Measurements from ENCODE around the gene GTF2A2. TPM values are rescaled to one million over a fixed set of nuclear protein-coding genes. Genes with fewer than 3 reads are reported as not detected.

Gene GTF2A2
- polyA plus RNA-seq, 3 donors: 126 to 166 (median 133) TPM

DNA sequence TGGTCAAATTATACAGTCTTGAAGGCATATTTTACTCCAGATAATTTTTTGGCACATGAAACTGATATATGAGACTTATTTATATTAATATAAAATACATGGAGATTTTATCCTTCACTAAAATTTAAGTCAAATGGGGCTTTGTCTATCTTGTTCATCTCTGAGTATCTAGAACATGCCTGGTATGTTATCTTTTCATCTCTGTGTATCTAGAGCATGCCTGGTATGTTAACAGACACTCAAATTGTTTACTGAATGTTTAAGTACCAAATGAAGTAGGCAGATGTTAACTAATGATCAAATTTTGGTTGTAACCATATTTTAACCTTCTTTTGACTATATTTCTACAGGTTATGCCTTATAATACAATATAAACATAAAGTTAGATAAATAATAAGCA lies 7.7 kb downstream of the GTF2A2 start:
- Histone ChIP-seq H3K4me1 (ENCODE audit: control insufficient read depth in 1 of 2, insufficient read depth in 2 of 2, low read length in 2 of 2) (no peaks in the 10 kb centered on the region), H4K20me1 (ENCODE audit: insufficient read depth, low read length) (peaks cover 36% of the 10 kb centered on the region), H3K27ac (ENCODE audit: low read depth in 1 of 2, low read length in 2 of 2) (no peak overlapping the region), H2AFZ (ENCODE audit: insufficient read depth, low read depth, low read length, poor library complexity, severe bottlenecking) (no peak overlapping the region), H3K9me3 (replicated peaks in 1 of 2; ENCODE audit: control insufficient read depth in 1 of 2, insufficient read depth in 1 of 2, low read length in 2 of 2) (no peaks in the 10 kb centered on the region), H3K4me3 (replicated peaks in 1 of 3; ENCODE audit: low read depth in 2 of 3, low read length in 3 of 3) (no peak overlapping the region), H3K79me2 (ENCODE audit: insufficient read depth, low read length) (peaks cover 40% of the 10 kb centered on the region), H3K9ac (ENCODE audit: insufficient read depth, low read length, poor library complexity, severe bottlenecking) (no peak overlapping the region), H3K4me2 (replicated peaks; ENCODE audit: extremely low read depth, low read length, poor library complexity, severe bottlenecking) (no peak overlapping the region), H3K27me3 (ENCODE audit: control insufficient read depth in 2 of 2, insufficient read depth in 2 of 2, low read length in 2 of 2) (no peaks in the 10 kb centered on the region), H3K36me3 (replicated peaks in 1 of 2; ENCODE audit: control insufficient read depth in 1 of 2, insufficient read depth in 2 of 2, low read length in 2 of 2) (peaks cover 65 to 94% of the 10 kb centered on the region in 2 donors)
- peaks cover 0 to 6% (median 3%) of the 10 kb centered on the region in 7 donors for H3K9me3 Mint-ChIP-seq
- no peak overlapping the region for H3K27ac Mint-ChIP-seq
- peaks cover 35 to 54% of the 10 kb centered on the region in 2 donors for H3K36me3 Mint-ChIP-seq
- intact Hi-C loops (cut with micrococcal nuclease): no loop called here
- no peak for DNase-seq
- H3K4me3 Mint-ChIP-seq: no peak overlapping the region
- no peaks in the 10 kb centered on the region for H3K4me1 Mint-ChIP-seq
- H3K27me3 Mint-ChIP-seq (ENCODE audit: low read depth in 3 of 3): no peaks in the 10 kb centered on the region
- no peak for TF ChIP-seq CTCF (IDR thresholded peaks at IDR 0.05)

DNA sequence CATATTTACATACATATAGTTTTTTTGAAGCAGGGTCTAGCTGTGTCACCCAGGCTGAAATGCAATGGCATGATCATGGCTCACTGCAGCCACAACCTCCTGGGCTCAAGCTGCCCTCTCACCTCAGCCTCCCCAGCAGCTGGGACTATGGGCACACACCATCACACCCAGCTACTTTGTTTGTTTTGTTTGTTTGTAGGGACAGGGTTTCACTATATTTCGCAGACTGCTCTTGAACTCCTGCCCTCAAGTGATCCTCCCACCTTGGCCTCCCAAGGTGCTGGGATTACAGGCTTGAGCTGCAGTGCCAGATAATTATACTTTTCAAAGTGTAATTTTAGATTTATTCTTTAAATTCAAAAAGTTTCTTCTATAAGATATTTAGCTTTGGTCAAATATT lies 10.2 kb downstream of the GTF2A2 start:
- no peak for DNase-seq
- Mint-ChIP-seq H3K9me3 (no peaks in the 10 kb centered on the region), H3K4me1 (no peaks in the 10 kb centered on the region), H3K27ac (peak overlapping the region in 1 of 7 donors; percentile 58), H3K36me3 (peaks cover 40 to 69% of the 10 kb centered on the region in 2 donors), H3K27me3 (ENCODE audit: low read depth in 3 of 3) (no peaks in the 10 kb centered on the region), H3K4me3 (no peak overlapping the region)
- no peak for TF ChIP-seq CTCF (IDR thresholded peaks at IDR 0.05)
- H3K4me1 ChIP-seq (ENCODE audit: control insufficient read depth in 1 of 2, insufficient read depth in 2 of 2, low read length in 2 of 2): no peaks in the 10 kb centered on the region
- H3K36me3 ChIP-seq (replicated peaks in 1 of 2; ENCODE audit: control insufficient read depth in 1 of 2, insufficient read depth in 2 of 2, low read length in 2 of 2): peaks cover 67 to 90% of the 10 kb centered on the region in 2 donors
- H3K79me2 ChIP-seq (ENCODE audit: insufficient read depth, low read length): peaks cover 19% of the 10 kb centered on the region
- no peak overlapping the region for H3K27ac ChIP-seq (ENCODE audit: low read depth in 1 of 2, low read length in 2 of 2)
- no peaks in the 10 kb centered on the region for H3K9me3 ChIP-seq (replicated peaks in 1 of 2; ENCODE audit: control insufficient read depth in 1 of 2, insufficient read depth in 1 of 2, low read length in 2 of 2)
- no peak overlapping the region for H3K4me3 ChIP-seq (replicated peaks in 1 of 3; ENCODE audit: low read depth in 2 of 3, low read length in 3 of 3)
- peaks cover 13% of the 10 kb centered on the region for H4K20me1 ChIP-seq (ENCODE audit: insufficient read depth, low read length)
- no peaks in the 10 kb centered on the region for H3K27me3 ChIP-seq (ENCODE audit: control insufficient read depth in 2 of 2, insufficient read depth in 2 of 2, low read length in 2 of 2)
- intact Hi-C loops (cut with micrococcal nuclease): no loop called here
- no CpG with 5 or more reads among the region's 1 CpG for WGBS (ENCODE audit: insufficient coverage)
- no peak overlapping the region for H2AFZ ChIP-seq (ENCODE audit: insufficient read depth, low read depth, low read length, poor library complexity, severe bottlenecking)
- no peak overlapping the region for H3K9ac ChIP-seq (ENCODE audit: insufficient read depth, low read length, poor library complexity, severe bottlenecking)
- H3K4me2 ChIP-seq (replicated peaks; ENCODE audit: extremely low read depth, low read length, poor library complexity, severe bottlenecking): no peak overlapping the region
